ENCODE results near the gene GATAD2A. TPM values are rescaled to one million over a fixed set of nuclear protein-coding genes. Genes with fewer than 3 reads are reported as not detected.

GATAD2A gene
- total and polyA plus RNA-seq, 2 of the 13 experiments (the other 11 are each of a cell fraction or from before 2014, with no cell fraction given): 16.8 to 28.6 TPM

- TF ChIP-seq ZNF318 (CRISPR knock-in tag; IDR thresholded peaks at IDR 0.05): no peak
- no peak for TF ChIP-seq ZNF607 (CRISPR knock-in tag; IDR thresholded peaks at IDR 0.05; ENCODE audit: borderline replicate concordance)
- TF ChIP-seq ZFY (CRISPR knock-in tag; IDR thresholded peaks at IDR 0.05): no peak
- TF ChIP-seq FOXC1 (CRISPR knock-in tag; IDR thresholded peaks at IDR 0.05; ENCODE audit: borderline replicate concordance): no peak
- TF ChIP-seq ZNF713 (CRISPR knock-in tag; IDR thresholded peaks at IDR 0.05): no peak
- peak; percentile 34; the same call in 1 of the 2 replicates for TF ChIP-seq SAP130 (CRISPR knock-in tag; IDR thresholded peaks at IDR 0.05; ENCODE audit: low read depth)
- TF ChIP-seq RFX3 (CRISPR knock-in tag; IDR thresholded peaks at IDR 0.05): no peak
- no peak for TF ChIP-seq ZFP36L1 (CRISPR knock-in tag; IDR thresholded peaks at IDR 0.05)
- no peak for TF ChIP-seq REPIN1 (CRISPR knock-in tag; IDR thresholded peaks at IDR 0.05; ENCODE audit: borderline replicate concordance, low read depth)
- TF ChIP-seq ZNF207 (IDR thresholded peaks at IDR 0.05; ENCODE audit: borderline replicate concordance): no peak
- TF ChIP-seq TP53 (CRISPR knock-in tag; conservative IDR thresholded peaks at IDR 0.05): no peak
- TF ChIP-seq GLI4 (CRISPR knock-in tag; IDR thresholded peaks at IDR 0.05; ENCODE audit: borderline replicate concordance): no peak
- TF ChIP-seq TFAP4 (IDR thresholded peaks at IDR 0.05; ENCODE audit: borderline replicate concordance, low read depth): peak; percentile 88
- TF ChIP-seq ZFP90 (CRISPR knock-in tag; IDR thresholded peaks at IDR 0.05; ENCODE audit: borderline replicate concordance): no peak
- TF ChIP-seq NR2F1 (CRISPR knock-in tag; IDR thresholded peaks at IDR 0.05): no peak
- TF ChIP-seq ZNF468 (CRISPR knock-in tag; IDR thresholded peaks at IDR 0.05): no peak
- no peak for TF ChIP-seq MXD1 (CRISPR knock-in tag; IDR thresholded peaks at IDR 0.05)
These were observed 56.5 kb downstream of the GATAD2A start (continued) for GRCh38 chr19:19461671-19462622.
